Activated CD8-positive, alpha-beta memory T cell treated with anti-CD3 and anti-CD28 coated beads for 1 hour (primary cell): ENCODE measurements around the gene AFAP1.

Experiments used
- DNase-seq, 2 donors: peaks; one replicate each; pipeline ENCODE4 v3.0.0-alpha.2; 2020; ENCODE audit warnings: low read depth in 1 of 2; ENCODE audit errors: extremely low read depth in 1 of 2

The AFAP1 gene

DNA sequence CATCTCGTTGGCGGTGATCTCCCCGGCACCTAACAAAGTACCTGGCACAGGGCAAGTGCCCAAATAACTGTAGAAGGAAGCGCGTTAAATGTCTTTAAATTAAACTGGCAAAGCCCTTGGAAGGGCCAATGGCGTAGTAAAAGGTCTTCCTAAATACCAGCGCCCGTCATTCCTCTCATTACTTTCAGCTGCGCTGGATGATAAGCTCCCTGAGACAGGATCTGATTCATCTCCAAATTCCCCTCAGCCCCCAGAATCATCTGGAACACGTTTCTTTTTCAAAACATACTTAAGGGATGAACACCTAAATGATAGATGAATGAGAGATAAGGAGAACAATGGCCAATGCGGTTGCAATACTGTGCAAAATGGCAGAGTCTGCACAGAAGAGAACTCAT is 95.1 kb downstream of the AFAP1 start:
- no peak for DNase-seq

DNA sequence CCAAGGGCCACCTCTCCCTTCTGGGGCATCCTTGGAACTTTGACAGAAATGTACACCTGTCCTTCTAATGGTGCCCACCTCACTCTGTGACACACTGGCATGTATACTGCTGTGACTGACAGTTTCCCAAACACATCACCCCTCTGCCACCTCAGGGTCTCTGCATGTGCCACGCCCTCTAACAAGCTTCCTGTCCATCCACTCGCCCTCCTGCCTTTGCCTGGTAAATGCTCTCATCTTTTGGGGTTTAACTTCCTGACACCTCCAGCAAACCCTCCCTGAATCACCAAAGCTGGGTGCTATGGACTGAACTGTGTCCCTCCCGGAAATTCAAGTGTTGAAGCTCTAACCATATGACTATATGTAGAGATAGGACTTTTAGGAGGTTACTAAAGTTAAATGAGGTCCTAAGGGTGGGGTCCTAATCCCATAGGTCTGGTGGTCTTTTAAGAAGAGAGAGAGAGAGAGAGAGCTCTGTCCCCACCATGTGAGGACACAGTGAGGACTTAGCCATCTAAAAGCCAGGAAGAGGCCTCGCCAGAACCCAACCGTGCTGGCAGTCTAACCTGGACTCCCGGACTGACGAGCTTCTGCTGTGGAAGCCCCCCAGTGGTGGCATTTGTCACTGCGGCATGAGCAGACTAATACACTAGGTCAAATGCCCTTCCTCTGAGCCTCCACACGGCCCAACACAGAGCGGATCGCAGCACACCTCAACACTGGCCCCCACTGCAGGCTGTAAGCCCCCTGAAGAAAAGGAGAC is 95.6 kb downstream of the AFAP1 start:
- peak; percentile 28 to 63 for DNase-seq

DNA sequence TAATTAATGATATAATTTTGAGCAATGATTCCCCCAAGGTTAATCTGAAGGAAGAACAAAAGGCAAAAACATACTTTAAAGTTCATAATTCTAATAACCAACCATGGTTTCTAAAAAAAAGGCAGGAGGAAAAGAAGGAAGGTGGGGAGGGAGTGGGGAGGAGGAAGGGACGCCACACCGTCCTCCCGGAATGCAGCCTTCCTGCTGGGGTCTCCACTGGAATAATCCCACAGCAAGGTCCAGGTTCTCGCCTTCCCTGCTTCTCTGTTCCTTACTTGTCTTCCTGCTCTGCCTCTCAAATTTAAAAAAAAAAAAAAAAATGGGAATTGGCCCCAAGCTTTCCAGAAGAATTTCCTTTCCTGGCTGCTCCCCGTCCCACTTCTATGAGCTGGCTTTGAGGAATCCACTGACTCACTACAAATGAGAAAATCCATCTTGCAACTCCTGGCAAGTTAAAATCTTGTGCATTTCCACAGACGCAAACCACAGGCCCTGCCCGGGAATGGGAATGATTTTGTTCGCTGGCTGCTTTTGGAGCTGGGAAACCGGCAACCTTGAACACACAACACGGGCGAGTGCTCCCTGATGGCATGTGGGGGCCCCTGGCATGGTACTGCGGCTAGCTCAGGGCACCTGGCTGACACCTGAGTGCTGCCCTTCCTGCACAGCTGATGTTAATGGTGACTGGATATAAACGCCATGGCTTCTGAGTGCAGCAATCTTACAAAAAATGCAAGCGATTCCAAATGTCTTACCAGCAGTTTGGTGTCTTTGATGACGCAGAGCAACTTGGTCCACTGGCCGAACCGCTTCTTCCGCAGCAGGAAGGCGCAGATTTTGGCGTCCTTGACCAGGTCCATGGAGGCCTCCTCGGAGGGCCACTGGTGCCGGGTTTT is 97.0 kb downstream of the AFAP1 start:
- no peak for DNase-seq

DNA sequence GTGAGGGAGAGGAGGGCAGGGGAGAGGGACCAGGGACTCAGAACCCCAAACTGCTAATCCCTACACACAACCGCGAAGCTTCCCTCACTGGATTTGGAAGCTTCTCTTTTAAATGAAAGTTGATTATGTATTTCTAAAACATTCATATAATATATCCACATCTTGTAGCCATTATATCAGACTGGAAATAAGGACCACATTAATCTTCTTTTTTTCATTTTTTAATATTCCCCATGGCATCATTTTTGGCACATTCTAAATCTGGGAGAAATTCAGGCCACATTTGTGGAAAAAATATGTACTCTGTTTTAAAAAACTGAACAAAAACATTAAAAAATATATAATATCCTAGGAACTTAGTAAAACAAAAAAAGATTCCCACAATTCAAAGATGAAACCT is 97.8 kb downstream of the AFAP1 start:
- DNase-seq: no peak

DNA sequence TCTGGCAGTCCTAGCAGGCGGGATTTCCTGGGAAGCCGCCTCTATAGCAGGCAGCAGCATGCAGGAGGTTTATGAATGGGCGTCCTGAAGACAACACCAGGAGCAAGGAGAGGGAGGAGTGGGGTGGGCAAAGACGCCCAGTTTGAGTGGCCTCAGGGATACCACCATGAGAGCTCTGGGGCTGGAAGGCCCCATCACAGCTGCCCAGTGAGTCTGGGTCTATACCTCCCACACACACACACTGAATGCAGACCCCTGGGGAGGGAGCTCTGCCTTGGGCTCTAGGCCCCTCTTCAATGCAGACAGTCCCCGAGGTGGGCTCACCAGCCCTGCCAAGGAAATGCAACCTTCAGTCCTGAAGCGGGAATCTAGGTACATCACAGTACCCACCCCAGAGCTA is 98.6 kb downstream of the AFAP1 start:
- no peak for DNase-seq

DNA sequence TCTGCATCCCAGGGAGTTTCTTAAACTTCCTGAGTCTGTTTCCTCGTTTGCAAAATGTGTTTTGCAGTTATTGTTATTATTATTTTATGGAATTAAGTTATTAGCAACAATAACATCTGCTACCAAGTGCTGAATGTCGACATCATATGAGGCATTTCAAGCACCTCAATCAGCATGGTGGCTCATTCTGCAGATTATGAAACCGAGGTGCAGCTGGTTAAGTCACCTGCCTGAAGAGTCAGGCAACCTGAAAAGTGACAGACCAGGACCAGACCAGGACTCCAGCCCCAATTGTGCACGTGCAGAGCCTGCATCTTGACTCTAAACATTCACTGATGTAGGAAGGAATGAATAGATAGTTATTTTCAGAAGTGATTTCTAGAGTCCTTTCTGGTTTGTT is 99.8 kb downstream of the AFAP1 start:
- DNase-seq: no peak

DNA sequence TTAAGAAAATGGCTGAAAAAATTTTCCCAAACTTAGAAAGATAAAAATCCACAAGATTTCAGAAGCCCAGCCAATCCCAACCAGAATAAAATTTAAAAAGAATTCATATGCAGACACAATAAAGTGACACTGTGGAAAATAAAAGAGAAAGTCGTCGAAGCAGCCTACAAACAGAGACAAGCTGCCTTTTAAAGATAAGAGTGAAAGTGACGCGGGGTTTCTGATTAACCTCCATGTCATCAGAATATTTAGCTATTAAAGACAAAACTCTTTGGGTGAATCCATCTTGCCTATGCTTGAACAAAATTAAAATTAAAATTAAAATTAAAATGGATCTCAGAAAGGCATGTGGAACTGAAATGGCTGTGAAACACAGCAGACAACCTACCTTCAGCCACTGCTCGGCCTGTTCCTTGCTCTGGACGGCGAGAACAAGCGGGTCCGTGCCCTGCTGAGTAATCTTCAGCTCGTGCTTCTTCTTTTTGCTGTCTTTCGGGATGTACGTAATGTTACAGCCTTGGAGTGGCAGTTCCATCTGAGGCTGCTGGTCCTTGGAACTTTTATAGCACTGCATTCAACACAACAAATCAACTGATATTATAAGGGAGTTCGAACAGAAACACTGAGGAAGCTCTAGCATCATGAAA is 101.4 kb downstream of the AFAP1 start:
- no peak for DNase-seq

DNA sequence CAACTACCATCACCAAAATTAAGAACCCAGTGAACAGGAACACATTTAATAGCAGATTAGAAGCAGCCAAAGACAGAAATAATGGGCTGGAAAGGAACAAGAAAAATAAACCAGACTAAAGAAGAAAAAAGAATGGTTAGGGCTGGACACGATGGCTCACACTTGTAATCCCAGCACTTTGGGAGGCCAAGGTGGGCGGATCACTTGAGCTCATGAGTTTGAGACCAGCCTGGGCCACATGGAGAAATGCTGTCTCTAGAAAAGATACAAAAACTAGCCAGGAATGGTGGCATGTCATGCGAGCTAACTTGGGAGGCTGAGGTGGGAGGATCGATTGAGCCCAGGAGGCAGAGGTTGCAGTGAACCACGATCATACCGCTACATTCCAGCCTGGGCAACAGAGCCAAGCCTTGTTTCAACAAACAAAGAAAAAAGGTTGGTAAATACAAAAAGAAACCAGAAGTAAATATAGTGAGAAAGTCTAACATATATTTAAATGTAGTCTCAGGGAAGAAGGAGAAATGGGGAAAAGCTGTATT is 102.0 kb downstream of the AFAP1 start:
- DNase-seq: no peak

DNA sequence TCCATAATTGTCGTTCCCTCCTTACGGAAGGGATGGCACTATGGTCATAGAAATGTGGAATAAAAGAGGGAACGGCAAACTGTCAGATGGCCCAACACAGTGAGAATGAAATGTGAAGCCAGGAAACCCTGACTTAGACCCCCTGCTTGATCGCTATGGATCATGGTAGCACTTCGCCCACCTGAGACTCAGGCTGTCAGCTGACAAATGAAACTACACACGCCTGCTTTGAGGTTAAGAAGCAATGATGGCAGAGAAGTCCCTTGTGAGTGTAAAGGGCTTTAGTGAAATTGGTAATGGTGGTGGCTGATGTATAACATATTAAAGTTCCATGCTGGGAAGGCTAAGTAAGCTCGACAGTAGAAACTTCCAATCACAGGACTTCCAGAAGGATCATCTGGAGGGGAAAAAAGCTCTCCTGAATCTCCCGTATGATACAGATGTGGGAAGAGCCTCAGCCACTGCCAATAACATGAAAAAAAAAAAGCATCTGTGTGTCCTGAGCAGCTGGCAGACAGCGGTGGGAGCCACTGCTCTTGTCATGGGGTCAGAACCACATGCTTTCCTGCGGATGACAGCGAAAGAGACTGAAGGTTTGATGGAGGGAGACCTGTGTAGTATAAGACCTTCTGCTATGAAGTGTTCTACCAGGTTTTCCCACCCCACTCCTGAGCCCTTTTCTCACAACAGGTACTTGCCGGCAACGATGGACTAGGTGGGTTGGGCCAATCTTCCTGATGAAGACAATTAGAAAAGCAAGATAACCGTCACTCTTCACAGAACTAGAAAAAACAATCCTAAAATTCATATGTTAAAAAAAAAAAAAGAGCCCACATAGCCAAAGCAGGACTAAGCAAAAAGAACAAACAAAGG is 107.6 kb downstream of the AFAP1 start:
- no peak for DNase-seq

DNA sequence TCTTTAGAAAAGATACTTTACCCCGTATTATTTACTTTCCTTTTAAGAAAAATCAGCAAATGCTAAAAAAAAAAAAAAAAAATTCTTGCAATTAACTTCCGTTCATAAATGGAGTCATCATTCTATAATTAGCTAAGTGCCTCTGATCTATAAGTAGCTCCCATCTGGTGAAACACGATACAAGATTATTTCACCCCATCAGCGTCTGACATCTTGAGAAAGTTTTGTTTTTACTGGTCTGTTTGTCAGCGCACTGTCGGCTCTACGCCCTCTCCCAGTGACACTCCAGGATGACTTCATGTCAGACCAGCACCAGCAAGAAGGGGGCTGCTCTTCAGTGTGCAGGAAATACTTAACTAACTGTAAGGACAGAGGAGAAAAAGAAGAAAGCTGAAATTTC is 108.3 kb downstream of the AFAP1 start:
- no peak for DNase-seq

DNA sequence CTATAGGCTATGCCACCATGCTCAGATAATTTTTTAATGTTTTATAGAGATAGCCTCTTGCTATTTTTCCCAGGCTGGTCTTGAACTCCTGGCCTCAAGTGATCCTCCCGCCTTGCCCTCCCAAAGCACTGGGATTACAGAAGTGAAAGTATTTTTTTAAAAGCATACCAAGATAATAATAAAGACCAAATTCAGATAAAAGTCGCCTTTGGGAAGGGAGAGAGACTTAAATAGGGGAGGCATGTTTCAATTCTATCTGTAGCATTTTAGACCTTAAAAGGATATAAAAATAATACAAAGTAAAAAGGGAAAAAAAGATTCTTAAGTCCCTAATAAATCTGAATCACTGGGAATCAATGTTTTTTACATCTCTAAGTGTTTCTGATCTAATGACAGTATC is 108.9 kb downstream of the AFAP1 start:
- no peak for DNase-seq

DNA sequence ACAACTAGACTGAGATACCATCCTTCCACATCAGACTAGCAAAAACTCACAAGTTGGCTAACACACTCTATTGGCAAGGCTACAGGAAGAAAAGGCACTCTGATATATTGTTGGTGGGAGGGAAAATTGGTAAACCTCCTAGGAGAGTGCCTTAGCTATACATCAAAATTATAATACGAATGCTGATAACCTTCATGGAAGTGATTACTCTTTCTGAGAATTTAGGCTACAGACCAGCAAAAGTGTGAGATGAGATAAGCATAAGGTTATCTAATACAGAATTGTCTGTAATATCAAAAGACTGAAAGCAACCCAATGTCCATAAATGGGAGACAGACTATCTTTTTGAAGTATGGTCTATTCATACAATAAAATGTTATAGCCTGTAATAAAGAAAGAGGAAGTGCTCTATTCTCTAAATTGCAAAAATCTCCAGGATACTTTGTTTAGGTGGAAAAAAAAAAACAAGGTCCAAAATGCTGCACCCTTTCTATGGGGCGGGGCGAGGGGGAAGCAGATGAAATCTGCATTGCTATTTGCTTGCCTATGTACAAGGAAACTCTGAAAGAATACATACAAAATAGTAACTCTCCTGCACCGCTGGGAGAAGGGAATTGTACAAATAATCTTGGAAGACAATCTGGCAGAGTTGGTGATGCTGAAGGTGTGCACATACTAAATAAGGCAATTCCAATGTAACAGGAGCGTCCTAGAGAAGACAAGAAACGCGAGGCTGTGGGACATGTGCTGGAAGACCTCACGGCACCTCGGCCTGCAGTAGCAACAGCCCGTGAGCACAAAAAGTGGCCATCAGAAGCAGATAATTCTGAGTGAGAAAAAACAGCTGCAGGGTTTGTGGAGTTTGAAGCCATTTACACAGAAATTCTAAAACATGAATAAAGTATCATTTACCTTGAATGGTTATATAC is 109.7 kb downstream of the AFAP1 start:
- no peak for DNase-seq

DNA sequence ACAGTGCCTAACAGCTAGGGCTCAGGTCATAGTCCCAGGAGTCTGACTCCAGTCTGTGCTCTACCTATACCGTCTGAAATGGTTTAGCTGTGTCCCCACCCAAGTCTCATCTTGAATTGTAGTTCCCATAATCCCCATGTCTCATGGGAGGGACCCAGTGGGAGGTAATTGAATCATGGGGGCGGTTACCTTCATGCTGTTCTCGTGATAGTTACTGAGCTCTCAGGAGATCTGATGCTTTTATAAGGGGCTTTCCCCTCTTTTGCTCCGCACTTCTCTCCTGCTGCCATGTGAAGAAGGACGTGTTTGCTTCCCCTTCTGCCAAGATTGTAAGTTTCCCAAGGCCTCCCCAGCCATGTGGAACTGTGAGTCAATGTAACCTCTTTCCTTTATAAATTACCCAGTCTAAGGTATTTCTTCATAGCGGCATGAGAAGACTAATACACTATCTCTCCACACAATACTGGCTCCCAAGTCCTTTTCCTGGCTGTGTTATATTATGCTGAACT is 110.8 kb downstream of the AFAP1 start:
- no peak for DNase-seq

DNA sequence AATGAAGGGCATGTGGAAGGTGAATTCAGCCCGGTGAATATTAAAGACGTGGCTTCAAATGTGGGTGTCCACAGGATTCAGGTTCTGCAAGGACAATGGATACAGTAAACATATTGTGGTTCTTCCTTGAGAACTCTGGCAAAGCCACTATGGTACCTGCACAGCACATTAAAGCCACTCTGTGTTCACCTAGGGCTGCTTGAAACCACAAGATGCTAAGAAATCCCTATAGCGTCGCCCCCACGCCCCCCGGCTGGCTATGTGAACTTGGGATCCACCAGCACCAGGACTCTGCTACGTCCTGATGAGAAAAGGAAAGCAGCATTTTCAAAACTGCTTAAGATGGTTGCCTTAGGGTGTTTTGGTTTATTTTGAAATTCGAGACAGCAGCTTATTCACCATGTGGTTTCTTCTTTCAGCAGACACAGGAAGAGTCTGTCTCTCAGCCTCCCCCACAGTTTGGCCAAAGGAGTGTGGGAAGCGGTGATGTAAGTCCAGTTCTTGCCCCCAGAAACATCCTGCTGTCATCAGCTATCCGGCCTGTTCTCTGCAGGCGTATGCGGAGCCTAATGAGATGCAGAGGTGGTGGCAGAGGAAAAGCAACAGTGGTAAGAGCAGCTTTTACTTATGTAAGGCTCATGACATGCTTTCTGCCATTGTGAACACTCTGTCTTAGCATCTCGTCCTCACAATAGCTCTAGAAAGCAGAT is 111.5 kb downstream of the AFAP1 start:
- DNase-seq: peak; percentile 14 to 16

DNA sequence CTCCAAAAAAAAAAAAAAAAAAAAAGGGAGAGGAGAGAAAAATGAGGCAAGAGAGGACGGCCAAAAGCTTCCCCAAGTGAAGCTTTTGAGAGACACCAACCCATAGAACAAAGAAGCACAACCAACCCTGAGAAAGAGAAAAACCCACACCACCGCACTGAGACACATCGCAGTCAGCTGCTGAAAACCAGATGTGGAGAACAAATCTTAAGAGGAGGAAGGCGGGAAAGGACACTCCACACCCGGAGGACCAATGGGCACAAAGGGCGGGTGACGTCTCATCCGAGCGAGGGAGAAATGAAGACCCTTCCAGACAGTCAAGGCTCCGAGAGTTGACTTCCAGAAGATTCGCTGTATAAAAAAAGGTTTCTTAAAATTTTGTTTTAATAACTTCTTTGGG is 112.1 kb downstream of the AFAP1 start:
- DNase-seq: no peak

DNA sequence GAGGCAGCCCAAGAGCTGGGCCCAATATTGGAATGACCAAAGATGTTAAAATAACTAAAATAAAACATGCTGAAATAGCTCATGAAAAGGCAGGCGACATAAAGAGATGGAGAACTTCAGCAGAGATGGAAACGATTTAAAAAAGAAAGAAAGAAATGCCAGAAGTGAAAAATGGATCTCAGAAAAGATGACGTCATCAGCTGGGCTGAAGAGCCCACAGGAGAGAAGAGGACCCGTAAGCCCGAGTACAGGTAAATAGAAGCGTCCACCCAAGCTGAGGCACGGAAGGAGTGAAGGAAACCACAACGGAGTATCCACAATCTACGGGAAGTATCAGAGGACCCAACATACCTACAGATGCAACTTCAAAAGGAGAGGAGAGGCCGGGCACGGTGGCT is 112.8 kb downstream of the AFAP1 start:
- no peak for DNase-seq

DNA sequence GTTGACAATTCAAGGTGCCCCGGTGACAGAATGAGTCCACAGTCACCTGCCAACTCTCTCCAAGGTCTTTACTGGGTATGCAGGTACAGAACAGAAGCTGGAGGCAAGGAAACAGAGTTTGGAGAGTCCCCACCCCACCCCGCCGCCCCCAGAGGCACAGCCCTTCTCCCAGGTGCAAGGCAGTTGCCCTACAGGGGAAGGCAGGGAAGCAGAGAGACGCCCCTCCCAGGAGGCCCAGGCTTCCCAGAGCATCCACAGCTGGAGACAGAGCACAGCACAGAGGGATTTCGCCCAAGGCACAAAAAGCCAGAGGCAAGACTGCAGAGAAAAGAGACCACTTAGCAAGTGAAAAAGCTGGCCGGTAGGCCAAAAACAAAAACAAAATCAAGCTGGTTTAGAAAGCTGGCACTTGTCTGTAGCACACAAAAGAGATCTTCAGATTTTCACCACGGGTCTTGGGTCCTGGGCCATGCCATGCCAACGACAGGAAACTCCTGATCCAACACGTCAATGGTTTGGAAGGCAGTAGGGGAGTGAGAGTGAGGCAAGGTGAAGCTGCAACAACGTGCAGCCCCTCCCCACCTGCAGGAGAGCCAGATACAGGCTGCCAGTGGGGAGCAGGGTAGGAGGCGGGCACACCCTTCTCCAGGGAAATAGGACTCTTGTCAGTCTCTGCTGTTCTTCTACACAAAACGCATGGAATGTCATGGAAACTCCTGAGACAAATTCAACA is 113.3 kb downstream of the AFAP1 start:
- no peak for DNase-seq

DNA sequence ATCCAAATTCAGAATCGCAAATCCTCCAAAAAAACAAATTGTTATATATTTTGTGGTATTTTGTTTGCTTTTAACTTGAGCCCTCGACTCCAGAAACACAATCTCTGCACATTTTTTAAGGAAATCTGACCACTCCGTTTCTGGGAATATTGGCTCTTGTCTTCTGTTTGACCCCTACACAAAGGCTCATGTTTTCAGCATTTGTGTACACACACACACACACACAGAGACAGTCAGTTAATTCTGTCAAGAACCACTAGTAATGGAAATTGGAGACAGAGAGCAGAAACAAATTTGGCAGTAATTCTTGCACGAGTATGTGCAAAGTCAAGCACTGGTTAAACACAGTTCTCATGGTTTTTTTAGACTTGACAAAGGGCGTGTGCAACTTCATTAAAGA is 115.4 kb downstream of the AFAP1 start:
- DNase-seq: no peak
